Diencephalon (tissue), 1 donor: Measurements from ENCODE around the gene TNS2. TPM values are rescaled to one million over a fixed set of nuclear protein-coding genes. Genes with fewer than 3 reads are reported as not detected.

ENCODE experiments used
- small RNA-seq: library from RNA; depleted of rRNA; stranded (forward); fragments of <200 nt; gene quantifications from one replicate; pipeline ENCODE3, GENCODE V24; 2014
- total RNA-seq: library from RNA; depleted of rRNA; stranded (reverse); fragments of >200 nt; gene quantifications from one replicate; pipeline ENCODE4 v1.2.3, GENCODE V29; 2014

Gene TNS2
- total RNA-seq, result 16.1 TPM

GRCh38 chr12:53049571-53050318 is at the start of gene TNS2:
Gene TNS2 (plus strand): TSS chr12:53050065. CDS start chr12:53050186, 121 bp downstream.

GRCh38 chr12:53005986-53006809 is 43.7 kb upstream of the TNS2 start, which contains the start of gene EIF4B:
Gene EIF4B (plus strand): TSS chr12:53006456. CDS start chr12:53006484, 28 bp downstream.

GRCh38 chr12:53079226-53080117 is 29.6 kb downstream of the TNS2 start, which contains the start of gene SPRYD3:
Gene SPRYD3 (minus strand): TSS chr12:53079390. CDS start chr12:53079333, 57 bp downstream.

GRCh38 chr12:53097564-53098353 is 47.9 kb downstream of the TNS2 start, which contains the start of gene IGFBP6:
Gene IGFBP6 (plus strand): TSS chr12:53097667. CDS start chr12:53097718, 51 bp downstream.

GRCh38 chr12:53102883-53103807 is 53.3 kb downstream of the TNS2 start, which contains the start of gene SOAT2:
Gene SOAT2 (plus strand): TSS chr12:53103486. CDS start chr12:53103578, 92 bp downstream.

Small RNAs within 50 kb of the gene (small RNA-seq; reads per million reads assigned to genes)
- gene MIR6757, result not detected

Other genes with a start within 250 kb of the TNS2 start
- not detected for gene KRT4, start 235.9 kb upstream of the TNS2 start, total RNA-seq
- not detected for gene KRT79, start 215.8 kb upstream of the TNS2 start, total RNA-seq
- gene KRT78, start 201.1 kb upstream of the TNS2 start, total RNA-seq, result not detected
- gene KRT8, start 145.0 kb upstream of the TNS2 start, total RNA-seq, result 0.92 TPM
- gene KRT18, start 100.9 kb upstream of the TNS2 start, total RNA-seq, result 19.4 TPM
- gene EIF4B, start 43.6 kb upstream of the TNS2 start, total RNA-seq, result 601 TPM
- 39.2 TPM for gene SPRYD3, start 29.3 kb downstream of the TNS2 start, total RNA-seq
- gene IGFBP6, start 47.6 kb downstream of the TNS2 start, total RNA-seq, result 12.7 TPM
- not detected for gene SOAT2, start 53.4 kb downstream of the TNS2 start, total RNA-seq
- gene ZNF740, start 130.7 kb downstream of the TNS2 start, total RNA-seq, result 17.8 TPM
- 16.6 TPM for gene CSAD, start 130.9 kb downstream of the TNS2 start, total RNA-seq
- 0.46 TPM for gene ITGB7, start 157.2 kb downstream of the TNS2 start, total RNA-seq
- 2.1 TPM for gene RARG, start 182.1 kb downstream of the TNS2 start, total RNA-seq
- gene ESPL1, start 218.2 kb downstream of the TNS2 start, total RNA-seq, result 2.5 TPM
- gene PFDN5, start 245.5 kb downstream of the TNS2 start, total RNA-seq, result 522 TPM
- 41.5 TPM for gene MYG1, start 249.6 kb downstream of the TNS2 start, total RNA-seq